Choroid plexus epithelial cell (primary cell): Measurements from ENCODE around the gene GSPT2.

Experiments
- DNase-seq: peaks from one replicate; pipeline ENCODE4 v3.0.0-alpha.2; 2010; ENCODE audit warnings: low read depth
- H3K4me3 ChIP-seq: 2 replicates; pipeline ENCODE4 v1.5.1; 2011; ENCODE audit warnings: low read depth, mild to moderate bottlenecking, control low read depth, low read length, moderate library complexity
- TF ChIP-seq, protein P1 (sequence below): conservative IDR thresholded peaks from 2 replicates; pipeline ENCODE4 v1.5.1; 2011; ENCODE audit warnings: low read depth, mild to moderate bottlenecking, control low read depth, inconsistent platforms, low read length, moderate library complexity

Gene GSPT2

DNA sequence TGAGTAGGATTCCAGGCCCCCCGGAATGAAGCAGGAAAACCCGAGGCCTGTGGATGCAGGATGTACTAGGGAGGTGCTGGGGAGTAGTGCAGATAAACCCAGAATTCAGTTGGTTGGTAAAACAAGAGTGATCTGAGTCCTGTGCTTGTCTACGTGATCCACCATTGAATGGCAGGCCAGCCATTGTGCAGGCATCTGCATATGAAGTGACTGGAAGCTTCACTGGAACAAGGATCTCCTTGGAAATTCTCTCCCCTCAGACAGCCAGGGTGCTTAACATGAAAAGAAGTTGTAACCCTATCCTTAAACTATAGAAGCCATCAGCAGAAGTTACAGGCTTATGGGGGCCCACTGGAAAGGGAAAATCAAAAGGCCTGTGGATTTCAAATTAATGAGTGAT, 656 bp upstream of the GSPT2 start:
- TF ChIP-seq, protein P1, sequence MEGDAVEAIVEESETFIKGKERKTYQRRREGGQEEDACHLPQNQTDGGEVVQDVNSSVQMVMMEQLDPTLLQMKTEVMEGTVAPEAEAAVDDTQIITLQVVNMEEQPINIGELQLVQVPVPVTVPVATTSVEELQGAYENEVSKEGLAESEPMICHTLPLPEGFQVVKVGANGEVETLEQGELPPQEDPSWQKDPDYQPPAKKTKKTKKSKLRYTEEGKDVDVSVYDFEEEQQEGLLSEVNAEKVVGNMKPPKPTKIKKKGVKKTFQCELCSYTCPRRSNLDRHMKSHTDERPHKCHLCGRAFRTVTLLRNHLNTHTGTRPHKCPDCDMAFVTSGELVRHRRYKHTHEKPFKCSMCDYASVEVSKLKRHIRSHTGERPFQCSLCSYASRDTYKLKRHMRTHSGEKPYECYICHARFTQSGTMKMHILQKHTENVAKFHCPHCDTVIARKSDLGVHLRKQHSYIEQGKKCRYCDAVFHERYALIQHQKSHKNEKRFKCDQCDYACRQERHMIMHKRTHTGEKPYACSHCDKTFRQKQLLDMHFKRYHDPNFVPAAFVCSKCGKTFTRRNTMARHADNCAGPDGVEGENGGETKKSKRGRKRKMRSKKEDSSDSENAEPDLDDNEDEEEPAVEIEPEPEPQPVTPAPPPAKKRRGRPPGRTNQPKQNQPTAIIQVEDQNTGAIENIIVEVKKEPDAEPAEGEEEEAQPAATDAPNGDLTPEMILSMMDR: no peak
- no peak for DNase-seq
- H3K4me3 ChIP-seq: no peak overlapping the region

DNA sequence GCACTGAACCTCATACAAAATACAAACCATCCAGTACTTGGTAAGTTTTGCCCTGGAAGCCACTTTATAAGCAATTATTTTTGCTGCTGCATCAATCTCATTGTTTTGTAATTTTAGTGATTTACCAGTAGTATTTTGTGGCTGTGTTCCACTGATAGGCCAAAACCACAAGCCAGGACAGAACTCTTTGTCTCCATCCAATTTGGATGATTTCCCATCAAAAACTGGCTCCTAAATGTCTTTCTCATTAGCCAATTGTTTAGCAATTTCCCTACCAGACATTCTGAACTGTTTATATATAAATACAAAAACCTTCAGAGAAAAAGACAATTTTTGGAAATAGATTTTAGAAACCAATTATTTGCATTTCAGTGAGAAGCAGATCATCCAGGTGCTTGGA, 4.4 kb downstream of the GSPT2 start:
- TF ChIP-seq, protein P1: no peak
- no peak for DNase-seq
- H3K4me3 ChIP-seq: no peak overlapping the region

DNA sequence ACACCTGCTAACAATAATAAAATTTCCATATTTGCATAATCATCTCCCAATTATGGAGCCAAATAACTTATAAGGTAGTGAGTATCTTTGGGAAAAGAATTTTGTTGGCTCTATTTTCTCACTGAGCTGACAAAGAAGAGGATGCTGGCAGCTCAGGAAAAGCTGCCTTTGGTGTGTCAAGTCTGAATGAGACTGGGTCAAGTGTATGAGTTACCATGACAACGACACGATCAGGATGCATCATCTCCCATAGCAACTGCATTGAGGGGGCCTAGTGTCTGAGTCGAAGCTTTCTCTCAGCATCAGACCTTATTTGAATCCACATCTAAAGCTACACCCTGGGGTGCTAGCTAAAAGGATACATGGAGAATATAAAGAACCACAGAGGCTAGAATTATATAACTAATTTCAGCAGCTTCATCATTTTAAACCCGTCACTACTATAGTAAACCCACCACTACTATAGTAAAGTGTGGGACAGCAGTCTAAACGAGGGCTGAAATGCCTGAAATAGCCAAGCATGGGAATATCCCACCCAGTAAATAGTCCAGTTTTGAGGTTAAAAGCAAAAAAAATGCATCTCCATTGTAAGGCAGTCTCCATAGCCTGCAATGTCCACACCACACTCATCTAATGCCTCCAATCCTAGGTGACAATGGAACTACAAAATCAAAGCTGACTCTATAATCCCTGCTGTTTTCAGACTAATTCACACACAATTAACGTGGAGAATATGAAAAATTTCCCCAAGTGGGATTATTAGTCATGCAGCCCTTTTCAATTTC, 16.0 kb downstream of the GSPT2 start:
- DNase-seq: no peak
- H3K4me3 ChIP-seq: no peak overlapping the region
- TF ChIP-seq, protein P1: no peak

DNA sequence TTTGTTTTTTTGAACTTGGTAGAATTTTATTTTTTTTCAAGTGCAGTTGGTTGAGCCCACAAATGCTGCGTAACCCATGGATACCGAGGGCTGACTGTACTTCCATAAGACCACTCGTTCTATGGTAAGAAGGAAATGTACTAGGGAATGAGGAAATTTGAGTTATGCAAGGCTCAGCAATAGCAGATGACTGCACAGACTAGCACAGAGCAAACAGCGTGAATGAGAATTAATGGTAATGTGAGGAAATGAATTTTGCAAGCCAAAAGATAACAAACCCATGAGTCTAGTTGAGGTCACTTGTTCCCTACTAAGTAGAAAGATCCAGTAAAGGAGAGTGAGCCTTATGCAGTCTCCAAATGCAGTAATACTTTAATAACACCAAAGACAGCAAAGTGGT, 17.4 kb downstream of the GSPT2 start:
- DNase-seq: no peak
- H3K4me3 ChIP-seq: no peak overlapping the region
- TF ChIP-seq, protein P1: no peak

DNA sequence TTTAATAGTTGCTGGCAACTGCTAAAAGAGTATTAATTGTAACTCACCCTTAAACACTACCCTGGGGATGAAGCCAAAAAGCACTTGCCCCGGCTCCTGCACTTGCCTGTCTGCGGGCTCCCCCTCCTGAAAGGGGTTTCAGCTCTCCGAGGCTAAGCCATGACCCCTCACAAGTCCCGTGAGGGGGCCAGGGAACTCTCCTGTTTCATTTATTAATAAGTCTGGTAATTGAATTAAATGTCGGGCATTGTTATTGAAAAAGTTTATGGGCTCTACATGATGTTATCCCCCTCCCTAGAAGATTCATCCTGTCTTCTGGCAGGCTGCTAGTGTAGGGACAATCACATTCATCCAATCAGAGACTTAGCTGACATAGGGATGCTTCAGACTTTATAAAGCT, 23.3 kb downstream of the GSPT2 start:
- H3K4me3 ChIP-seq: no peak overlapping the region
- no peak for DNase-seq
- TF ChIP-seq, protein P1: no peak

DNA sequence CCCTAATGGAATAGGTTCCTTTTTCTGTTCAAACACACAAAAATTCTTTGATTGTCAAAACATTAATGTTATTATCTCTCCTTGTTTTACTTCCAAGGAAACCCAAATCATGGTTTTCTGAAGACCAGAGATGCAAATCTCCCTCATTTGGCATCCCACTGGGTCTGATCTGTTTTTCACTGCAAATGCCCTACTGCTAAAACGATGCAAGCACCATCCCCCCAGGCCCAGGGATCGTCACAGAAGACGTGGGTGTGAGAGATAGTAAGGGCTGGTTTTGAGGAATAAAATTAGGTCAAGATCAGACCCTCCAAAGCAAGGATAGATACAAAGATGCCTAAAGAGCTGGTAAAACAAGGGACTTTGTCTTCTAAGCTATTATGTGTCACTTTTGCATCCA, 33.6 kb downstream of the GSPT2 start:
- no peak for DNase-seq
- TF ChIP-seq, protein P1: no peak
- H3K4me3 ChIP-seq: no peak overlapping the region

DNA sequence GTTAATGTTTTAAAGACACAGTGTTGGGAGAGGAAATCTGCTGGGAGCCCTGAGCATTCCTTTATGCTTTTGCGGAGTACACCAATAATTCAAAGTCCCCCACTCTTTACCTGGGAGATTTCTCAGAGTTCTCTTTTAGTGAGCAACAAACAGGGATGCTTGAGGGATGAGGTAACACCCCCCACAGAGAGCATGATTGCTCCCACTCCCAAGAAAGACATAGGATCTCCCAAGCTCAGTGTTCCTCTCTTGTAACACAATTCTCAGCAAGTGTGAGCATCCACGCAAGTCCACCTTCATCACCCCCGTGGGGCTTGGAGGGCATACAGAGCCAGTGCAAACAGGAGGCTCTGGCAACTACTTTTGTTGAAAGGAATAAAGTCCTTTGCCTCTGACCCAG, 36.1 kb downstream of the GSPT2 start:
- peak; percentile 1 for DNase-seq
- no peak overlapping the region for H3K4me3 ChIP-seq
- TF ChIP-seq, protein P1: no peak
